Peyer's patch (tissue), 4 donors: ENCODE data around the gene EMC8. TPM values are rescaled to one million over a fixed set of nuclear protein-coding genes. Genes with fewer than 3 reads are reported as not detected.

ENCODE experiments used
- DNase-seq, 3 donors: peaks; one replicate each; pipeline ENCODE4 v3.0.0-alpha.2; 2017 to 2019
- H3K27ac ChIP-seq, 4 donors: fragments of 200-600 bp; sonication (generic); one replicate each; pipeline ENCODE4 v1.5.1; 2016 to 2019
- H3K27me3 ChIP-seq, 2 donors: fragments of 200-600 bp; sonication (generic); one replicate each; pipeline ENCODE4 v1.5.1; 2019
- H3K36me3 ChIP-seq, 3 donors: fragments of 200-600 bp; sonication (generic); one replicate each; pipeline ENCODE4 v1.5.1; 2016 to 2019
- H3K4me1 ChIP-seq, 4 donors: fragments of 200-600 bp; sonication (generic); one replicate each; pipeline ENCODE4 v1.5.1; 2016 to 2019
- H3K4me3 ChIP-seq, 4 donors: fragments of 200-600 bp; sonication (generic); 1 replicate in 3 of 4; 2 replicates in 1 of 4; pipeline ENCODE4 v1.5.1; 2016 to 2019; ENCODE audit warnings: mild to moderate bottlenecking in 1 of 4
- H3K9me3 ChIP-seq, 4 donors: fragments of 200-600 bp; sonication (generic); one replicate each; pipeline ENCODE4 v1.5.1; 2016 to 2019; ENCODE audit warnings: mild to moderate bottlenecking in 1 of 4
- POLR2A ChIP-seq, 2 donors: fragments of 450-650 bp; IDR thresholded peaks; one replicate each; pipeline ENCODE4 v1.5.1; 2017; ENCODE audit warnings: antibody characterized with exemption in 2 of 2, mild to moderate bottlenecking in 2 of 2, moderate library complexity in 2 of 2
- total RNA-seq, 4 donors: library from RNA; depleted of rRNA; stranded (reverse); fragments of >200 nt; gene quantifications; one replicate each; pipeline ENCODE4 v1.1.0, GENCODE V29; 2016
- TF ChIP-seq, protein P1 (sequence below), 6 experiments: fragments of 450-650 bp in 4 of 6; fragments of 200-600 bp in 2 of 6; sonication (generic) in 1 of 6; IDR thresholded peaks; one replicate each; pipeline ENCODE4 v1.5.1; 2017 to 2019; ENCODE audit warnings: antibody characterized with exemption in 6 of 6, mild to moderate bottlenecking in 3 of 6, moderate library complexity in 1 of 6

The EMC8 gene
- total RNA-seq, 4 donors from 2014 or later, result 37.2 to 38.9 (median 38.5) TPM

DNA sequence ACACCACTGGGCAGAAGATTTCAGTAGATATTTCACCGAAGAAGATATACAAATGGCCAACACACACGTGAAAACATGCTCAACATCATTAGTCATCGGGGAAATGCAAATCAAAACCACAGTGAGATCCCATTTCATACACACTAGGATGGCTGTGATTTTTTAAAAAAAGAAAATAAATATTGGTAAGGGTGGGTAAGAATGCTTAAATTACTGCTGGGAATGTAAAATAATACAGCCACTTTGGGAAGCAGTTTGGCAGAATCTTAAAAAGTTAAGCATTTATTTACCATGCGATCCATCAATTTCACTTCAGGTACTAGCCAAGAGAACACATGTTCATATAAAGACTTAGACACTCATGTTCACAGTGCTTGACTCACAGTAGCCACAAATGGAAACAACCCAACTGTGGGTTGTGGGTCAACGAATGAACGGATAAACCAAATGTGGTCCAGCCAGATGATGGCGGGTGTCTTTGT lies 42.0 kb downstream of the EMC8 start:
- peak in 1 of 3 donors; percentile 65 for DNase-seq
- H3K27ac ChIP-seq, result peak overlapping the region in 2 of 4 donors; percentile 82 to 84
- TF ChIP-seq POLR2A (IDR thresholded peaks at IDR 0.05), result no peak
- TF ChIP-seq, protein P1, sequence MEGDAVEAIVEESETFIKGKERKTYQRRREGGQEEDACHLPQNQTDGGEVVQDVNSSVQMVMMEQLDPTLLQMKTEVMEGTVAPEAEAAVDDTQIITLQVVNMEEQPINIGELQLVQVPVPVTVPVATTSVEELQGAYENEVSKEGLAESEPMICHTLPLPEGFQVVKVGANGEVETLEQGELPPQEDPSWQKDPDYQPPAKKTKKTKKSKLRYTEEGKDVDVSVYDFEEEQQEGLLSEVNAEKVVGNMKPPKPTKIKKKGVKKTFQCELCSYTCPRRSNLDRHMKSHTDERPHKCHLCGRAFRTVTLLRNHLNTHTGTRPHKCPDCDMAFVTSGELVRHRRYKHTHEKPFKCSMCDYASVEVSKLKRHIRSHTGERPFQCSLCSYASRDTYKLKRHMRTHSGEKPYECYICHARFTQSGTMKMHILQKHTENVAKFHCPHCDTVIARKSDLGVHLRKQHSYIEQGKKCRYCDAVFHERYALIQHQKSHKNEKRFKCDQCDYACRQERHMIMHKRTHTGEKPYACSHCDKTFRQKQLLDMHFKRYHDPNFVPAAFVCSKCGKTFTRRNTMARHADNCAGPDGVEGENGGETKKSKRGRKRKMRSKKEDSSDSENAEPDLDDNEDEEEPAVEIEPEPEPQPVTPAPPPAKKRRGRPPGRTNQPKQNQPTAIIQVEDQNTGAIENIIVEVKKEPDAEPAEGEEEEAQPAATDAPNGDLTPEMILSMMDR (IDR thresholded peaks at IDR 0.05), result no peak

DNA sequence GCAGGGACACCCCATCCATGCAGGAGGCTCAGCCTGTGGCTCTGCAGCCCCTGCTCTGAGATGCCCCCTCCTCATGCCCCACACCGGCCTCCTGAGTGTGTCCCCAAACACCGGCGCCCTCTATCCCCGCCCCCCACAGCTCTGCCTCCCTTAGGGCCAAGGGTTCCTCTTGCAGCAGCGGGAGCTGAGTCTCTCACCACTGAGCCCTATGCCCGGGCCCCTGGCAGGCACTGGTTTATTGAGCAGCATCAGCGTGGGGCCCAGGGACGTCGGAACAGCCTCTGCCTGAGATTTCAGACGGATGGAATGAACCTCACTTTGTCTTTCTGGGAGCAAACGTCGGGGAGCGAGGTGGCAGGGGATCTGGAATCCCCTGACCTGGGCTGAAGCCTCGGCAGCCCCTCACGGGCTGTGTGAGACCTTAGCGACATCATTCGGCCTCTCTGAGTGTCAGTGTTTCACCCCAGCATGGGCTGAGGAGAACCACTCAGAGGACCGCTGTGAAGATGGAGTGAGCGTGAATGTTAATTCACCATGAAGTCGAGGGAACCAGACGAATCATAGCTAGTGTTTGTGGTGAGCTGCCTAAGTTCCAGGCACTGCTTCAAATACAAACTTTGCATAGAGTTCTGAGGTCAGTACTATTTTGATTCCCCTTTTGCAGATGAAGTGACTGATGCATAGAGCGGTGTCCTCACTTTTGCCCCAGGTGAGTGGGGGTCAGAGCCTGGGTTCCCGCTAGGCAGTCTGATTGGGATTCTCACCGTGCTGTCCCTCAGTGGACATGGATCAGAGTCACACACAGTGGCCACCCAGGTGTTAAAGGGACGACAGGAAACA lies 43.2 kb downstream of the EMC8 start:
- peak overlapping the region in 1 of 4 donors; percentile 14 for H3K4me3 ChIP-seq
- H3K27me3 ChIP-seq, result peaks cover 0 to 10% of the 10 kb centered on the region in 2 donors
- TF ChIP-seq, protein P1 (IDR thresholded peaks at IDR 0.05), result no peak
- H3K36me3 ChIP-seq, result no peaks in the 10 kb centered on the region
- peak overlapping the region in 3 of 4 donors; percentile 5 to 84 (median 82) for H3K27ac ChIP-seq
- H3K9me3 ChIP-seq, result no peaks in the 10 kb centered on the region
- DNase-seq, result peak in 2 of 3 donors; percentile 65 to 68
- H3K4me1 ChIP-seq, result peaks cover 0 to 34% (median 11%) of the 10 kb centered on the region in 4 donors

More for the DNA sequence above, 42.0 kb downstream of the EMC8 start:
- H3K4me3 ChIP-seq, result no peak overlapping the region
- no peaks in the 10 kb centered on the region for H3K36me3 ChIP-seq
- H3K4me1 ChIP-seq, result peaks cover 0 to 26% (median 9%) of the 10 kb centered on the region in 4 donors
- H3K9me3 ChIP-seq, result no peaks in the 10 kb centered on the region
- no peaks in the 10 kb centered on the region for H3K27me3 ChIP-seq

DNA sequence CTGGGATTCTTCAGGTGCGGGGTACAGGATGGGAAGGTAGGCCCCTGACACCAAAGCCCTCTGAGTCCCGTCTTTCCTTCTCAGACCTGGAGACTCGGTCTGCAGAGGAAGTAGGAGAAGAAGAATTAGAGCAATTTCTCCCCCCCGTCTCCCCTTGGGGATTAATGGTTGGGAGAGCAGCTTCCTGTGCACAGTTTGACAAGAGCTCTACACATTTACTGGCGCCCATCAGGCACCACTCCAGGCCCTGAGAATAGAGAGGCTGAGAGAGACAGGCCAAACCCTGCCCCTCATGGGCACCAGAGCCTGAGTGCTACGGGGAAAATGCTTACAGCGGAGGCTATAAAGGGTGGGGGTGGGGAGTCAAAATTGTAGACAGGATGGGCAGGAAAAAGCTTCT lies 44.9 kb downstream of the EMC8 start:
- Histone ChIP-seq H3K4me1 (peaks cover 4 to 34% (median 21%) of the 10 kb centered on the region in 4 donors), H3K27ac (peak overlapping the region in 1 of 4 donors; percentile 84), H3K27me3 (peaks cover 0 to 15% of the 10 kb centered on the region in 2 donors), H3K36me3 (no peaks in the 10 kb centered on the region), H3K4me3 (no peak overlapping the region), H3K9me3 (no peaks in the 10 kb centered on the region)
- no peak for TF ChIP-seq POLR2A (IDR thresholded peaks at IDR 0.05)
- TF ChIP-seq, protein P1 (IDR thresholded peaks at IDR 0.05), result no peak
- DNase-seq, result peak in 1 of 3 donors; percentile 64

DNA sequence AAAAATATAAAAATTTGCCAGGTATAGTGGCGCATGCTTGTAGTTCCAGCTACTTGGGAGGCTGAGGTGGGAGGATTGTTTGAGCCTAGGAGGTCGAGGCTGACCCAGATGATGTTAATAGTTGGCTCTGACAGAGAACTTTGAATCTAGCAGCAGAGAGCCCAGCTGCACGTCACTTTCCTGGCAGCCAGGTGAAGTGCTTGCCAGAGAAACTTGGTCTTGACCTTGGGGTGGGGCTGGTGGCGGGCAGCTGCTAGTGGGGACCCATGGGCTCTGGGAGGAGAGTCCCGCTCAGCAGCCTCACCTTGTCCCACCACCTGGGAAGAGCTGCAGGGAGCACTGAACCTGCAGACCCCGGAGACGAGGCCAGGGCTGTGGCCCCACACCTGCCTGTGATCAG lies 45.4 kb downstream of the EMC8 start:
- Histone ChIP-seq H3K4me1 (peaks cover 4 to 34% (median 21%) of the 10 kb centered on the region in 4 donors), H3K27ac (peak overlapping the region in 1 of 4 donors; percentile 84), H3K36me3 (no peaks in the 10 kb centered on the region), H3K4me3 (no peak overlapping the region), H3K27me3 (peaks cover 0 to 15% of the 10 kb centered on the region in 2 donors), H3K9me3 (no peaks in the 10 kb centered on the region)
- DNase-seq, result peak in 1 of 3 donors; percentile 39
- TF ChIP-seq, protein P1 (IDR thresholded peaks at IDR 0.05), result no peak
- no peak for TF ChIP-seq POLR2A (IDR thresholded peaks at IDR 0.05)

DNA sequence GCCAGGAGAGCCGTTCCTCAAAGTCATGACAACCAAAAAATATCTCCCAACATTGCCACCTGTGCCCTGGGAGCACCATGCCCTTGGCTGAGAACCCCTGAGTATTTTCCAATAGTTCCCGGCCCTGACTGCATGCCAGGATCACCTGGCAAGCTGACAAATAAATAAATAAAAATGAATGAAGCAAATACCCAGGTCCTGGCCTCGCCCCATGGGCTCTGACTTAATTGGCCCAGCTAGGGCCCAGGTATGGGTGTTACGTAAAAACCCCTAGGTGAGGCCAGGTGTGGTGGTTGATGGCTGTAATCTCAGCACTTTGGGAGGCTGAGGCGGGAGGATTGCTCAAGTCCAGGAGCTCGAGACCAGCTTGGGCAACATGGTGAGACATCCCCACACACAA lies 45.8 kb downstream of the EMC8 start:
- H3K27ac ChIP-seq, result peak overlapping the region in 1 of 4 donors; percentile 84
- H3K36me3 ChIP-seq, result no peaks in the 10 kb centered on the region
- H3K27me3 ChIP-seq, result peaks cover 0 to 15% of the 10 kb centered on the region in 2 donors
- H3K4me1 ChIP-seq, result peaks cover 4 to 31% (median 21%) of the 10 kb centered on the region in 4 donors
- H3K4me3 ChIP-seq, result no peak overlapping the region
- no peak for DNase-seq
- no peaks in the 10 kb centered on the region for H3K9me3 ChIP-seq
- TF ChIP-seq, protein P1 (IDR thresholded peaks at IDR 0.05), result no peak
- TF ChIP-seq POLR2A (IDR thresholded peaks at IDR 0.05), result no peak
